ENCODE measurements around the gene MRPL41.
"Not testable (repeated sequence)": the region's sequence is repeated elsewhere in the genome, so short reads cannot be mapped to it uniquely, and the experiment has no call there.

Gene MRPL41

DNA sequence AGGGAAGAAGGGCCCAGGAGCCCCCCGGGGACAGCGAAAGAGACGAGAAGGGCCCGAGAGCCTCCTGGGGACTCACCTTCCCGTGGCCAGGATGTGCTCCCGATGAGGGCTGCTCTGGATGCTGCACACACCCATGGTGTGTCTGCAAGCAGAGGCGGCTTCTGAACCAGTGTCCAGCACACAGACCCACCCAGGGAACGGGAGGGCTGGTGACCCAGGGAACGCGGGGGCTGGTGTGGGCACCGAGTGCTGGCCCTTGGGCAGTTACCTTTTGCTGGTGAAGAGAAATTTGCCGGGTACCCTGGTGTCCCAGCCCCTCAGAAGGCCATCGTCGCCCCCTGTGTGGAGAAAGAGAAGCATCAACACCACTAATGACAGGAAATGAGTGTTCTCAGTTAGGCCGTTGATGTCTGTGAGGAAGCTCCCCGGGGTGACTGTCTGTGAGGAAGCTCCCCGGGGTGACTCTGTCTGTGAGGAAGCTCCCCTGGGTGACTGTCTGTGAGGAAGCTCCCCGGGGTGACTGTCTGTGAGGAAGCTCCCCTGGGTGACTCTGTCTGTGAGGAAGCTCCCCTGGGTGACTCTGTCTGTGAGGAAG lies 13.2 kb downstream of the MRPL41 start:
- TF ChIP-seq, protein P1, sequence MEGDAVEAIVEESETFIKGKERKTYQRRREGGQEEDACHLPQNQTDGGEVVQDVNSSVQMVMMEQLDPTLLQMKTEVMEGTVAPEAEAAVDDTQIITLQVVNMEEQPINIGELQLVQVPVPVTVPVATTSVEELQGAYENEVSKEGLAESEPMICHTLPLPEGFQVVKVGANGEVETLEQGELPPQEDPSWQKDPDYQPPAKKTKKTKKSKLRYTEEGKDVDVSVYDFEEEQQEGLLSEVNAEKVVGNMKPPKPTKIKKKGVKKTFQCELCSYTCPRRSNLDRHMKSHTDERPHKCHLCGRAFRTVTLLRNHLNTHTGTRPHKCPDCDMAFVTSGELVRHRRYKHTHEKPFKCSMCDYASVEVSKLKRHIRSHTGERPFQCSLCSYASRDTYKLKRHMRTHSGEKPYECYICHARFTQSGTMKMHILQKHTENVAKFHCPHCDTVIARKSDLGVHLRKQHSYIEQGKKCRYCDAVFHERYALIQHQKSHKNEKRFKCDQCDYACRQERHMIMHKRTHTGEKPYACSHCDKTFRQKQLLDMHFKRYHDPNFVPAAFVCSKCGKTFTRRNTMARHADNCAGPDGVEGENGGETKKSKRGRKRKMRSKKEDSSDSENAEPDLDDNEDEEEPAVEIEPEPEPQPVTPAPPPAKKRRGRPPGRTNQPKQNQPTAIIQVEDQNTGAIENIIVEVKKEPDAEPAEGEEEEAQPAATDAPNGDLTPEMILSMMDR (IDR thresholded peaks at IDR 0.05; ENCODE audit: borderline replicate concordance, insufficient read depth, low read depth, low read length), result no peak
- H3K4me3 ChIP-seq (ENCODE audit: low read depth, low read length), result no peak overlapping the region

DNA sequence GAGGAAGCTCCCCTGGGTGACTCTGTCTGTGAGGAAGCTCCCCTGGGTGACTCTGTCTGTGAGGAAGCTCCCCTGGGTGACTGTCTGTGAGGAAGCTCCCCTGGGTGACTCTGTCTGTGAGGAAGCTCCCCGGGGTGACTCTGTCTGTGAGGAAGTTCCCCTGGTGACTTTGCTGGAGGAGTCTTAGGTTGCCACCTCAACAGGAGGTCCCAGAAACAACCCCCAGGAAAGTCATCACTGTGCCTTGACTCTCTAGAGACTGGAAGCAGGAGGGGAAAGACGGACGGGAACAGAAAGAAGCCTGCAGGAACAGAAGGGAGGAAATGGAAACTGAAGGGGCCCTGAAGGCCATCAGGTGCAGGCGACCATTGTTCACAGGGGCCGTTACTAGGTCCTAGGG lies 16.8 kb downstream of the MRPL41 start:
- not testable (repeated sequence) for H3K4me3 ChIP-seq (ENCODE audit: low read depth, low read length)

DNA sequence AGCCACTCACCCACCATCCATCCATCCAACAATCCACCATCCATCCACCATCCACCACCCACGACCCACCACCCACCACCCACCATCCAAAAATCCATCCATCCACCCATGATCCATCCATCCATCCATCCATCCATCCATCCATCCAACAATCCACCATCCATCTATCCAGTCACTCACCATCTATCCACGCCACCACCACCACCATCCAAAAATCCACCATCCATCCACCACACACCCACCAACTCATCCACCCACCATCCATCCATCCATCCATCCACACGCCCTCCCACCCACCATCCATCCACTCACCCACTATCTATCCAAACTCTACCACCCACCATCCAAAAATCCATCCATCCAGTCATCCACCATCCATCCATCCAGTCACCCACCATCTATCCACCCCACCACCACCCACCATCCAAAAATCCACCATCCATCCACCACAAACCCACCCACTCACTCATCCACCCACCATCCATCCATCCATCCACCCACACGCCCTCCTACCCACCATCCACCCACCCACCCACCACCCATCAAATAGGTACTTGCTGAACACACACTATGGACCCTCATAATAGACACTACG lies 18.0 kb downstream of the MRPL41 start:
- TF ChIP-seq, protein P1 (IDR thresholded peaks at IDR 0.05; ENCODE audit: borderline replicate concordance, insufficient read depth, low read depth, low read length), result no peak
- H3K4me3 ChIP-seq (ENCODE audit: low read depth, low read length), result no peak overlapping the region

DNA sequence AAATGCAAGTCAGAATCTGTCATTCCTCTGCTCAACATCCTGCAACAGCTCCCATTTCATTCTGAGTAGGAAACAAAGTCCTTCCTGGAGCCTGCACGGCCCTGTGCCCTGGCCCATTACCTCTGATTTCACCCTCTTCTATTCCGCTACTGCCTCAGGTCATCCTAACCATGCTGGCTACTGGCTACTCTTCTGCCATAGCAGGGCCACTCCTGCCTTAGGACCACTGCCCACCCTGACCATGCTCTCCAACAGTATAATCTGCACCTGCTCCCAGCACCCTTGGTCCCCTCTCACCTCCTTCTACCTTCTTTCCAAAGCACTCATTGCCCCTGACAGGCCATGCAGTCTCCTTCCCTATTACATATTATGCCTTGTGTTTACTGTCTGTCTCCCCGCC lies 18.9 kb downstream of the MRPL41 start:
- TF ChIP-seq, protein P1 (IDR thresholded peaks at IDR 0.05; ENCODE audit: borderline replicate concordance, insufficient read depth, low read depth, low read length), result no peak
- H3K4me3 ChIP-seq (ENCODE audit: low read depth, low read length), result no peak overlapping the region

DNA sequence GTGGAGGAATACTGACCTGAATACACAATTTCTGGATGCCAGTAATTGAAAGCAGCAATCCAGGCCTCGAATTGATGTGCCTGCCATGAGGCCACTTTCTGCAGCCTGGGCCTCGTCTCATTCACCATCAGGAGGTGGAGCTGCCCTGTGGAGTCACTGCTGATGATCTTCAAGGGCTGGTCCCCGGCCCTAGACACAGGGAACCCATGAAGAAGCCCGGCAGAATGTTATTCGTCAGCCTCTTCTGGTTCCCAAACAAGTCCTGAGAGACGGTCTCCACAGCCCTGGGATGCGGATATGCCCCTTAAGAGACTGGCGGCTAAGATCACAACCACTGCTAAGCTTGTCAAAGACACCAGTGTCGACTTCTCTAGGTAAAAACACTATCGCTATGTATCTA lies 22.5 kb downstream of the MRPL41 start:
- TF ChIP-seq, protein P1 (IDR thresholded peaks at IDR 0.05; ENCODE audit: borderline replicate concordance, insufficient read depth, low read depth, low read length), result no peak
- H3K4me3 ChIP-seq (ENCODE audit: low read depth, low read length), result no peak overlapping the region

DNA sequence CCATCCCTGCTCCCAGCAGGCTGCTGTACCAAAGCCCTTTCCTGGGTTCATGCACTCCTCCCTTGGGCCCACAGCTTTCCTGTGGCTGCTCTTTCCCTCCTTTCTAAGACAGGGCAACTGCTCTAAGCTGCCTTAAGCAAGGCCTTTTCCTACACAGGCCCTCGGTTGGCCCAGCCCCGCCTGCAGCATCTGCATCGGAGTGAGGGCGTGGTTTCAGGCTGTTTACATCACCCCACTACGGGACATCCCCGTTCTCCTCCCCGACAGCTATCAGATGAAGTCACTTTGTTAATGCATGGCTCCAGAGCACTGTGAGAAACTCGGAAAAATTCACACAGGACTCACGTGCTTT lies 23.7 kb downstream of the MRPL41 start:
- H3K4me3 ChIP-seq (ENCODE audit: low read depth, low read length), result no peak overlapping the region
- TF ChIP-seq, protein P1 (IDR thresholded peaks at IDR 0.05; ENCODE audit: borderline replicate concordance, insufficient read depth, low read depth, low read length), result no peak

DNA sequence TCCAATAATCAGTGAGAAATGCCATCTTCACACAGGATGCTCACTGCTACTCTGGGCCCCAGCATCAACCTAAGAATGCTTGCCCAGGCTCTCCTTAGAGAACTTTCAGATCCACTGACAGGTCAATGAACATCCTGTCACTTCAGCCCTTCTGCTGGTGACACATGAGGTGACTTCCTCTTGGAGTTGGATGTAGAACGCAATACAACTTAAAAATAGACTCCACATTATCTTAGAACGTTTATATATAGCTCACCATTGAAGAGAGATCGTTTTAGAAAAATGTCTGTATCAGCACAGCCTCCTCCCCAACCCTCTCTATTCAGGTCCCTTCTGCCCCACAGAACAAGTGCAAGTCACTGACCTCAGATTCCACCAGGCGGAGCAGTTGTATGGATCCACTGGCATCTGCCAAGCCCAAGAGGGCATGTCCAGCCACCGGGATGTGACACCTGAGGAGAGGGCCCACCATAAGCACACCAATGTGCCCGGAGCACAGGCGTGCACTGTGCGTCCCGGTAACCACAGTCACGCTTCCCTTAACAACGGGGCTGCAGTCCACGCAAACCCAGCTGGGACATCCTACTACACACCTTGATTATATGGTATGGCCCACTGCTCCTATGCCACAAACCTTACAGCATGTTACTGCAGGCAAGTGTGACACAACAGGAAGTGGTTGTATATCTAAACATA lies 24.2 kb downstream of the MRPL41 start:
- H3K4me3 ChIP-seq (ENCODE audit: low read depth, low read length), result no peak overlapping the region
- TF ChIP-seq, protein P1 (IDR thresholded peaks at IDR 0.05; ENCODE audit: borderline replicate concordance, insufficient read depth, low read depth, low read length), result peak; percentile 37
